ENCODE measurements around the gene POU3F3.

Gene POU3F3

DNA sequence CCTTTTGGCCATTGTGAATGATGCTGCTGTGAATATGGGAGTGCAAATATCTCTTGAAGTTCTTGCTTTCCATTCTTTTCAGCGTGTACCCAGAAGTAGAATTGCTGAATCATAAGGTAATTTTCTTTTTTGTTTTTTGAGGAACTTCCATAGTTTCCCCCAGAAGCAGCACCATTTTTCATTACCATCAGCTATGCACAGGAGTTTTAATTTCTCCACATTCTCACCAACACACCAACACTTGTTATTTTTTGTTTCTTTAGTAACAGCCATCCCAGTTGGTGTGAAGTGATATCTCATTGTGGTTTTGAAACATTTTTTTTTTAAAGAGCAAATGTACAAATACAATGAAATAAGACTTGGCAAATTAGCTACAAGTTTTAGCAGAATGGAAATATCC is 21.3 kb downstream of the POU3F3 start:
- no peak for DNase-seq (ENCODE audit: low read depth in 2 of 2)

DNA sequence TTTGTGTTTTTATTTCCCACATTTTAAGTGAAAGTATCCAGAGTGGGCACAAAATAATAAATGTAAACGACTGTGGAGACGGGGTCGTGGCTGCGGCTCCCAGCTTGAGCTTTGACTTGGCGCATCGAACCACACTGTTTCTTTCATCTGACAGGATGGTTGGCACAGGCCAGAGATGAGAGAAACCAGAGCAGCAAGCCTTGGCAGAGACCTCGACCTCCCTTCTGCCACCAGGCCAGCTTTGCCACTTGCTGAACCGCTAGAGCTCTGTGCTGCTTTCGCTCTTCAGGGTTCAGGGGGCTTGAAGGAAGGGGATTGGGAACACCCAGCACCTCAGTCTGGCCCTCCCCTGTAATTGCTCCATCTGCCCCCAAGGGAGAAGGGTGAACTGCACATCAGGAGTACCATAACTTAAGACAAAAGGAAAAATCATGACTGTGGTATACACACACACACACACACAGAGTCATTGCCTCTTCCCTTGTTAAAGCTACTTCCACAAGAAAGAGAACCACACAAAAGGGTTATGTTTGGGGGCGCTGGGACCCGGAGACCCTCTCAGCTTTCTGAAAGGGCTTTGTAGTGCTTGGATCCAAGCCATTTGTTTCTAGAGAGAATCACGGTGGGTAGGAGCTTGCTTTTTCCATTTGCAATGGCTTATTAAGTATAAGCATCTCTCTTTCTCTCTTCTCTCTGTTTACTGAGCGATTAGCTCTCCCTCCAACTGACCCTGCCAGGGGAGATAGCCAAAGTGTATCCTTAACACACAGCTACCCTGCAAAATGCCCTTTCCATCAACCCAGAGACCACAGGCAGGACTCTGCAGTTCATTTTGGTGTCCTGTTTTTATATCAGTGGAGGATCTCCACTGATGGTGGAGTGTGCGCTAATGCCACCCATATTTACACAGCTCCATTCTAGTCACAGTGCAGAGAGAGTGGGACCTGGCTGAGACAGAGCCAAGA is 23.0 kb downstream of the POU3F3 start:
- DNase-seq (ENCODE audit: low read depth in 2 of 2), result no peak

DNA sequence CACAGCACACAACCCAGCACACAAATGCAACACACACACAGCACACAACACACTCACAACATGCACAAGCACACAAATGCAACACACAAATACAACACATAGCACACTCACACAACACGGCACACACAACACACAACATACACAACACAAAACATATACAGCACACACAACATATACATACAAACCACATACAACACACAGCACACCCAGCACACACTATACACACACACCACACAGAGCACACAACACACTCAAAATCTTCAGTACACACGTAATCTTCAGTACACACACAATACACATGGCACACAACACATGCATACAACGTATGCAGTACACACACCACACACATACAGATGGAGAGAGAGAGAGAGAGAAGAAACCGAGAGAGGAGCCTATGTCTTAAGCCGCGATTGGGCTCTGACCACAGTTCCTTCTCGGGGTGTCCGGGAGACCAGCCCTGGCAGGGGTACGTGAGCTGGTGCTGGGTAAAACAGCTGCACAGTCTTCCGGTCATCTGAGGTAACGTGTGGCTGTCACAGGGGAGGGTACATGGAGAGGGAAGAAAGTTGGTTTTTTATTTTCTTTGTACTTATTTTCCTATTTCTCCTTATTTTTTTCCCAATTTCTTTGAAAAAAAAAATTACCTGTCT is 25.1 kb downstream of the POU3F3 start:
- DNase-seq (ENCODE audit: low read depth in 2 of 2), result no peak

DNA sequence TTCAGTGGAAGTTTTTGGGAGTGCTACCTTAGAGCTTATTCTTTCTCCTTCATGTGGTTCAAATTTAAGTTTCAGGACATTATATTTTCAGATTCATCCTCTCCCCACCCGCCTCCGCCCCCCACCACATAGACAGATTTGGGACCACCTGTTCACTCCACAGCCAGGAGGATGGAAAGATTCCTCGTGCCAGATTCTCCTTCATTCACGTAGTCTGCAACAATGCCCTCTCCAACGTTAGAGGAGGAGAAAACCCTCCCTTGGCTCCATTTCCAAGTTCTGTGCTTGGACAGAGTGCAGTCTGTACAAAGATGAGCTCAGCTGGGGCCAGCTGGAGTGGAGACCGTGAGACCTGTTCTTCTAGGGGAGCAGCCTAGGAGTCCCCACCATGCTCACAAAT is 26.2 kb downstream of the POU3F3 start:
- DNase-seq (ENCODE audit: low read depth in 2 of 2), result no peak

DNA sequence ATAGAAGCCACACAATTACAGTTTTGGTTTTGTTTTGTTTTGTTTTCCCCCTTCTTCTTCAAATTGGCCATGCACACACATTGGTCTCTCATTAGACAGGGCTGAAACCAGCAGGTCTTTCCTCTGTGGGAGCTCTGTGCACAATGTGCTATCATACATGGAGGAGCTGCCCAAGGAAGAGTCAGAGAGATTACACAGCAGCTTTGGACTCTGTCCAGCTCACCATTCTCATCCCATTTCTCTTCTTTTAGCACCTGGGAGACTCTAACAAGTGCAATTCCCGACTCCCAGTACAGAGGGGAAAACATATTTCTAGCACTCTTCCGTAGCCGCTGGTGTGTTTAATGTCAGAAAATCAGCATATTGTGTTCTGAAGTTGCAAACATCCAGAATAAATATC is 29.4 kb downstream of the POU3F3 start:
- no peak for DNase-seq (ENCODE audit: low read depth in 2 of 2)

DNA sequence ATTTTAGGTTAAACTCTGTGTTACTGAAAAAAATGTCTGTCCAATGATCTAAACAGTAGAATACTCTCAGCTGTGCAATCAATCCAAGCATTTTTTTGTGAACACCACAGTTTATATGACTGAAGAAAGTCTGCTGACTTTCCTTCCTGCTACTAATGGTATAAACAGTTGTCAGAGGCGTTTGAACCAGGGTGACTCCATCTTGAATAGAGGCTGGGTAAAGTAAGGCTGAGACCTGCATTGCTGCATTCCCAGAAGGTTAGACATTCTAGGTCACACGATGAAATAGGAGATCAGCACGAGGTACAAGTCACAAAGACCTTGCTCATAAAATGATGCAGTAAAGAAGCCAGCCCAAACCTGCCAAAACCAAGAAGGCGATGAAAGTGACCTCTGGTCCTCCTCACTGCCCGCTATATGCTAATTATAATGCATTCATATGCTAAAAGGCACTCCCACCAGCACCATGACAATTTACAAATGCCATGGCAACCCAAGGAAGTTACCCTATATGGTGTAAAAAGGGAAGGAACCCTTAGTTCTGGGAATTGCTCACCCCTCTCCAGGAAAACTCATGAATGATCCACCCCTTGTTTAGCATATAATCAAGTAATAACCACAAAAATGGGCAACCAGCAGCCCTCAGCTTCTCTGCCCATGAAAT is 31.3 kb downstream of the POU3F3 start:
- no peak for DNase-seq (ENCODE audit: low read depth in 2 of 2)

DNA sequence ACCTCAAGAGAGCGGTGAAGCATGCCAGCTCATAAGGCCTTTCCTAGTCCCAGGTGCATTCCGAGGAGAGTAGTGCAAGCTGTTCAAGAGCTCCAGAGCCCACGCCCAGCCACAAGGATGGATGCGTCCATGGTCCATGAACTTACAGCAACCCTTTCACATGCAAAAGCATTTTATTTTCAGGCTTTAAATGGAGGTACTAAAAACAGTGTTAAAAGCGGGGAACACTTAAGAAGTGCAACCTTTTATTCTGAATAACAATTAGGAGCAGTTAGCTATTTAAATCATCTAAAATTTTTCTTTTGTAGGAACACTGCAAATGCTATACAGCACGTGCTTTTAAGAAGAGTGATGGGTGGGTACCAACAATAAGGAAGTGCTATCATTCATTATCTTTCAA is 33.8 kb downstream of the POU3F3 start:
- DNase-seq (ENCODE audit: low read depth in 2 of 2), result no peak

DNA sequence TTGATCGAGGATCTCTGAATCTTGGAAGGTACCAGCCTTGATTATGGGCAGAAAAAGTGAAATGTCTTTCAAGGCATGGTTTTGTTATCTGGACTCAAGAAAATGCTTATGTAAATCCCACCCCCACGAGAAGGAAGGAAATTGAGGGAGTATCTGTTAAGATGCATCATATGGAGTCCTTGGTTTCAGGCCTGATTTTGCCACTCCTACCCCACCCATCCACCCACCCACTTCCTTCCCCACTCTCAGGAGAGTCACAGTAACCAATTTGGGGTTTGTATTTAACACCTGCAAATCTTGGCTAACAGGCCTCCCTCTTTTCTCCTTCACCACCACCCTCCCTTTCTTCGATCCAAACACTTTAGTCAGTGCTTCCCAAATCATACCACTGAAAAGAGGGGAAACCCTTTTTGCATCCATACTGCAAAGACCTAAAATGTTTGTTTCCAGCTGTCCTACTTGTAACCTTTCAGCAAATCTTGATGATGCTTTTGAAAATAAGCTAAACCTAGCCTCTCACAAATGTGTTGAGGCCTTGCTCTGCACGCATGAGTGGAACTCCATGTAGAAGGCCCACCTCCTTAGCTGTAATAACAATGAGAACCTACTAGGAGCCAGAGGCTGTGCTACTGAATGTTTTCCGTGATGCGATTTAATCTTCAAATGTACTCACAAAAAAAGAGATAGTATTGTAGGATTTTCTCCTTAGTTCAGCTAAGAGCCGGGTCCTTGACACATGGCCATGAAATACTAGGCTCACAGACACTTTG is 34.8 kb downstream of the POU3F3 start:
- no peak for DNase-seq (ENCODE audit: low read depth in 2 of 2)

DNA sequence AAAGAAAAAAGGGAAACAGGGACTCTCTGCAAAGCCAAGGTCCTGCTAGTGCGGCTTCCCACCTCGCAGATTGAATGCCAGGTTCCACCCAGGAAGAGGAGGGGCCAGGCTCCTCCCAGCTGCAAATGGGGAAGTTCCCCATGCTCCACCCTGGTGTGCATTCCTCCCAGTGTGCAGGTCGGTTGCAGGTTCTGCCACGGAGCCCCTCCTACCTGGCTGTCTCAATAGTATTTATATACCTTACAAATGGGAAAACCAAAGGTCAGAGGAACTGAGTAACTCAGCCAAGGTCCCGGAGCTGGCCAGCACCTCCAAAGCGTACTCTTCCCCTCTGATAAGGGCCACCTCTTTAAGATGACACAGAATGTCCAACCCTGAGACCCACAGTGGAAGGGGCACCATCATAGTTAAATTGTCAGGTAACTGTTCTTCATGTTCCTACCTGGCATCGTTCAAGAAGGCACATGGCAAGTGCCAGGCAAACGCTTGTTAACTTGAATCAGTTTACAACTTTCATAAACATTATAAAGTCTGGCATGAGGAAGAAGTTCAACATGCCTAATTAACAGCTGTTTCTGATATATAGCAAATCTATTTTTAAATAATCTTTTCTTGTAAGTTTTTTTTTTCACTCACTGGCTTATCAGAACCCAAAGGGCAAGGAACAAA is 35.5 kb downstream of the POU3F3 start:
- no peak for DNase-seq (ENCODE audit: low read depth in 2 of 2)

DNA sequence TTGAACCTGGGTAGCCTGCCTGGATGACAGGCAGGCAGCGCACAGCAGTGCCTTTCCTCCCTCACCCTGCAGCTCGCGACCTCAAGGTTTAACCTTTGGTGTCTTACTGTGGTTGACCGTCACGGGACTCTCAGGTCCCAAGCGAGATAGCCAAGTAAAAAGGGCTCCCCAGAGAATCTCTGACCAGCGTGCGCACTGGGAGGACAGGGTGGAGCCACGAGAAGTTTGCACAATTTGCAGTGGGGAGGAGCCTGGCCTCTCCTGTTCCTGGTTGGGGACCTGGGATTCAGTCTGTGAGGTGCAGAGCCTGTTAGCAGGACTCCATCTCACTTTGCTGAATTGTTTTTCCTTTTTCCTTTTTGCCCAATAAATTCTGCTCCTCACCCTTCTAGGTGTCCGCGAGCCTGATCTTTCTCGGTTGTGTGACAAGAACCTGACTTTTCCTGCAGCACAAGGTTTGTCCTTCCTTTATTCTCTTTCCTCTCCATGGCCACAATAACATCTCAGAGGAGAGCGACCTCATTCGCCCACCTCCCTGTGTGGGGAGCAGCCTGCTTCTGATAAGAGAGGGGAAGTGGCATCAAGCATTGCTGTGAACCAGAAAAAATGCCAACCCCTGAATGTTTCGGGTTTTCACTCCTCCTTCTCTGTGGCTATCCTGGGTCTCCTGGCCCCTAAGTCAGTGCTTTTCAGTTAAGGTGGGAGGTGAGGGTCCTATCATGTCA is 36.2 kb downstream of the POU3F3 start:
- no peak for DNase-seq (ENCODE audit: low read depth in 2 of 2)

DNA sequence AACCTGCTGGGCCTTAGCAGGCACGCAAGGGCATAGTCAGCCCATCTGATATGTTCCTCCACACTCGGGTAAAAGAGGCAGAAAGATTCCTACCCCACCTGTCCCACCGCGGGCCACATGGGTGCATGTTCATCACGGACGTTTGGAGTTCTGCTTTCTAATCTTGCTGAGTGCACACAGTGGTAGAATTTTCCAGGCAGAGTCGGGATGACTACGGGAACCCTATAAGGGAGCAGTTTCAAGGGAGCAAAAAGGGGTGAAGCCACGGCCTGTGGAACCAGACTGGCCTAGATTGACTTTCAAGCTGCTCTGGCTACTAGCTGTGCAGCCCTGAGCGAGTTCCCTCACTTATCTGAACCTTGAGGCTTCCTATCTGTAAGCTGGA is 36.8 kb downstream of the POU3F3 start:
- DNase-seq (ENCODE audit: low read depth in 2 of 2), result no peak

DNA sequence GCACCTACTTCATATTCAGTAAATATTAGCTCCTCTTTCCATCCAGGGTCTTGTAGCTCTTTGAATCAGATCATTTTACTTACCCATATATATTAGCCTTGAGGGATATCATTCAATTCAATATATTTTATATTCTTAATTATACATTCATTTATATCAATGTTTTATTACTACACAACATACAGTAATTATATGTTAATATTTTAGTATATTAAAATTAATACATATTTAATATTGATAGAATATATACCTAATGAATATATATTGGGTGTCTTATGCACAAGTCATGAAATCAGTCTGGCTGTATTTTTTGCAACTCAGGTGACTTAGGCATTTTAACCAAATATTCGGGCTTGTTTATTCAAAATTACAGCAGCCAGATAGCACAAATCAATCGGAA is 37.2 kb downstream of the POU3F3 start:
- no peak for DNase-seq (ENCODE audit: low read depth in 2 of 2)

DNA sequence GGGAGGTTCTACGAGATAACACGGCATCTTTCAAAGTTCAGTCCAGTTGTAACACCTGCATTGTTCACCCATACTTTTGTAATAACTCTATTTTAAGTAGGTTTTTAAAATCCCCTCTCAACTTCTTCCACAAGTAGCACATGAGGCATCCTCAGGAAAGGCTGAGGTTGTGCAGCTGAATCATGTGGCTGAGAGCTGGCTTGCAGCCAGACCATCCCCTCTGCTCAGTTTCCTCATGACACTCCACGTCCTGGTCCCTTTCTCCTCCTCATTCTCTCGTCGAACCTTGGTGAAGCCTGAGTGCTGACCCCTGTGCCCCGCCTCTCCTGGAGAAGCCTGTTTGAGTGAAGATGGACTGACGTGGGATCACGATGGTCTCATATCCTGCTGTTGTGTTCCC is 42.5 kb downstream of the POU3F3 start:
- no peak for DNase-seq (ENCODE audit: low read depth in 2 of 2)

DNA sequence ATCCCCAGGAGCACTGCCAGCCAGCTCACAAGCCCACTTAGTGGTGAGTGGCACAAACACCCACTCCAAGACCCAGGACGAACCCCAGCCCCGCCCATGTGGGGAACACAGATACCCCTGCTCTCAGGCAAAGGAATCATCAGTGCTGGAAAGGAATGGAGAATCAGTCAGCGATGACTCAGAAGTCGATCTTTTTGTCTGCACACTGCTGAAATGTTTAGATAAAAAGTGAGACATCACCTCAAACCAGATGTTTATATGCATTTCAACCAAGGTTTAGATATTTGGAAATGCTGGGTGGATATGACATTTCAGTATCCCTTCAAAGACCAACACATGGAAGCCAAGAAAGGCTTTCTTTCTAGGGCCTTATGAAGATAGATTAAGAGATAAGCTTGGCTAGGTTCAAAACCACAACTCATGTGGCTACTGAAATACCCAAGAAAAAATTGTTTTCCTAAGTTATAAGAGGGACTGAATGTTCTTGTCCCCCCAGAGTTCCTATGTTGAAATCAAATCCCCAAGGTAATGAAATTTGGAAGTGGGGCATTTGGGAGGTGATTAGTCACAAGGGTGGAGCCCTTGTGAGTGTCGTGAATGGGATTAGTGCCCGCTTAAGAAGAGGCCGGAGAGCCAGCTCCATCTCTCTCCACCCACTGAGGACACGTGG is 43.7 kb downstream of the POU3F3 start:
- DNase-seq (ENCODE audit: low read depth in 2 of 2), result no peak

DNA sequence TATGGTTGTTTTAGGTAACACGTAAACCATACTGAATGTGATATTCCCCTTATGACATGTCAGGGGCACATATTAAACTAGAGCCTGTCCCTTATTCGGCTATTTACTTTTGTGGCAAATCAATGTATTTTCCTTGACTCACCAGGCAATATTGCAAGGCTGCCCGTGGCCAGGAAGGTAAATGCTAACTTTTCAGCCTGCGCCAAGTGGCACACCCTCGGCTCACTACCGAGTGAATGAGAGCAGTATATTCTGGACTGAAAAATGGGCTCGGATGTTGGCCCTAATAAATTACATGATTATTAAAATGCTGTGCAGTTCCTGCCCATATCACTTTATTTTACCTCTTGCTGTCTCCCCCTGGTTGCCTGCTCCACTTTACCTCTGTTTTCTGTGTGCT is 46.7 kb downstream of the POU3F3 start:
- no peak for DNase-seq (ENCODE audit: low read depth in 2 of 2)

DNA sequence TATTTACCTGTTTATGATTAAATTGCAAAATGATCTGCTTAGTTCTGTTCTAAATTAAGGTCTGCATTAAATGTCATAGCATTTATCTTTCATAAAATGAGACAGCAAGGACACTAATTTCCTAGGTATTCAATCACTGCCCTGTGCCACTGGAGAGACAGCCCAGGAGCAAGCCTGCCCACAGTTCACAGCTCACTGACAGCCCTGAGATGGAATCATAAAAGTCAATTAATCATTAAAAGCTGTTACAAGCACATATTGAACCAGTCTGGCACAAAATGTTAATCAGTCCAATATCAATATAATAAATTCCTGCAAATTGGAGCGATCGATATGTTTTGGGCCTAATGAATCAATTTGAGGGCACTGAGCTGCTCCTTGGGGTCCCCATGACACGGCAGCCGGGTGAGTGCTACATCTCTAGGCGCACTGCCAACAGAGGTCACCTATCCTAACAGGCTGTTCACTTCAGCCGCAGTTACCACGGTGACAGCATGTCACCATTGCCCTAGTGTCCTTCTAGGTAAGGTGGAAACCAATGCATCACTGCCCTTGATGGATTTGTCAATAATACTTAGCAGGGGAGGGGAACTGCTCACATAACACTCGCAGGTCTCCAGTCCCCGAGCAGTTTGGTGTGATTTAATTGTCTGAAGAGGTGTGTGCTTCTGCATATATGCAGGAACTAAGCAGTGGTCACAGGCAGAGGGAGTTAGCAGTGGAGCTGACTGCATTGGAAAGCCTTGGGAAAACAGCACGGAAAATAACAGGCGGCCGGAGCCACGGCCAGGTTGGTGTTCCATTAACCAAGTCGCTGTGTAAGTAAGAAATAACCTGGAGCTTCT is 47.3 kb downstream of the POU3F3 start:
- no peak for DNase-seq (ENCODE audit: low read depth in 2 of 2)

DNA sequence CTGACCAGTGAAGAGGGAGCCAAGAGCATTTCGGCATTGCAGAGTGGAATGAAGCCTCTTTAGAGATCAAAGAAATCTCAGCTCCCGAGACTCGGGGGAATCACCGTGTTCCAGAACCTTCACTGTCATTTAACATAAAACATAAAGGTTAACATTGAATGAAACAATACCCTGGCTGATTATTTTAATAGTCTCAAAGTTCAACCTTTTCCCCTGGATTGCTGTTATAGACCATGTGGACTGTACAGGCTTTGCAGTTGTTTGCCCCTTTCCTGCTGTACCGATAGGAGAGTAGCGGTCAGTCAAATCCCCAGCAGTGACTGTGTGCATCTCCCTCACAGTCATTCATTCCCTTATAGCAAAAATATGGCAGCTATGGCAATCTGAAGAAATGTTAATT is 48.4 kb downstream of the POU3F3 start:
- no peak for DNase-seq (ENCODE audit: low read depth in 2 of 2)
